Measurements from ENCODE around the gene HHAT. TPM values are rescaled to one million over a fixed set of nuclear protein-coding genes. Genes with fewer than 3 reads are reported as not detected.

HHAT gene
- total RNA-seq, 1 donor from 2014 or later = 2.3 TPM

GRCh38 chr1:210455840-210456603 lies 127.3 kb downstream of the HHAT start:
- H3K4me1 Mint-ChIP-seq (ENCODE audit: low read depth, unreplicated experiment) = no peaks in the 10 kb centered on the region
- TF ChIP-seq CTCF (IDR thresholded peaks at IDR 0.05; ENCODE audit: partially characterized antibody, unreplicated experiment) = no peak
- no peak overlapping the region for H3K27ac Mint-ChIP-seq (ENCODE audit: unreplicated experiment)
- no peaks in the 10 kb centered on the region for H3K36me3 Mint-ChIP-seq (ENCODE audit: unreplicated experiment)
- no peak overlapping the region for H3K4me3 Mint-ChIP-seq (ENCODE audit: unreplicated experiment)
- H3K9me3 Mint-ChIP-seq (ENCODE audit: unreplicated experiment) = no peaks in the 10 kb centered on the region
- H3K27me3 Mint-ChIP-seq (ENCODE audit: unreplicated experiment) = no peaks in the 10 kb centered on the region
- no peak for DNase-seq

DNA sequence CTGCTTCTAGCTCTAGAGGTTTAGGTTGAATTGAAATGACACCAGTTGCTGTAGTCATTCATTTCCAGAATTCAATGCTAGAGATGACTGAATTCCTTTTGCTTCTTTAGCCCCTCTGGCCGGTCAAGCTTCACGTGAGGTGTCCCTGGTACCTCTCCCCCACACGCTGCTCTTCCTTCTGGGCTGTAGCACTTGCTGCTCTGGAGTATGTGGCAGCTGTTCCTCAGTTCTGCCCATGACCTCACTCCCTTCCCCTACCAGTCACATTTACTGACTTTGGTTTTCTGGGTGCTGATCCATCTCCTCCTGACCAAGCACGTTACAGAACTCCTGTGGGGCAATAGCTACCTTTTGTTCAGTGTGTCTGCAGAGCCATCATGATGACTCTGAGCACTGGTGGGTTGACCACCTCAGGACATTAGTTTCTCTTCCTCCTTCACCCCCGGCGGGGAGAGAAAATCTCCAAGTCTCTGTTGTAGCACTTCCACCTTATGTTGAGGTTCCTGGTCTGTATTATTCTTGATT lies 128.1 kb downstream of the HHAT start:
- Mint-ChIP-seq H3K4me3 (ENCODE audit: unreplicated experiment) (no peak overlapping the region), H3K27ac (ENCODE audit: unreplicated experiment) (no peak overlapping the region), H3K4me1 (ENCODE audit: low read depth, unreplicated experiment) (no peaks in the 10 kb centered on the region), H3K9me3 (ENCODE audit: unreplicated experiment) (no peaks in the 10 kb centered on the region), H3K36me3 (ENCODE audit: unreplicated experiment) (no peaks in the 10 kb centered on the region), H3K27me3 (ENCODE audit: unreplicated experiment) (no peaks in the 10 kb centered on the region)
- DNase-seq = no peak
- no peak for TF ChIP-seq CTCF (IDR thresholded peaks at IDR 0.05; ENCODE audit: partially characterized antibody, unreplicated experiment)

GRCh38 chr1:210457568-210457967 lies 128.9 kb downstream of the HHAT start:
- Mint-ChIP-seq H3K4me3 (ENCODE audit: unreplicated experiment) (no peak overlapping the region), H3K27me3 (ENCODE audit: unreplicated experiment) (no peaks in the 10 kb centered on the region), H3K27ac (ENCODE audit: unreplicated experiment) (no peak overlapping the region), H3K4me1 (ENCODE audit: low read depth, unreplicated experiment) (no peaks in the 10 kb centered on the region), H3K36me3 (ENCODE audit: unreplicated experiment) (no peaks in the 10 kb centered on the region), H3K9me3 (ENCODE audit: unreplicated experiment) (no peaks in the 10 kb centered on the region)
- no peak for DNase-seq
- no peak for TF ChIP-seq CTCF (IDR thresholded peaks at IDR 0.05; ENCODE audit: partially characterized antibody, unreplicated experiment)

DNA sequence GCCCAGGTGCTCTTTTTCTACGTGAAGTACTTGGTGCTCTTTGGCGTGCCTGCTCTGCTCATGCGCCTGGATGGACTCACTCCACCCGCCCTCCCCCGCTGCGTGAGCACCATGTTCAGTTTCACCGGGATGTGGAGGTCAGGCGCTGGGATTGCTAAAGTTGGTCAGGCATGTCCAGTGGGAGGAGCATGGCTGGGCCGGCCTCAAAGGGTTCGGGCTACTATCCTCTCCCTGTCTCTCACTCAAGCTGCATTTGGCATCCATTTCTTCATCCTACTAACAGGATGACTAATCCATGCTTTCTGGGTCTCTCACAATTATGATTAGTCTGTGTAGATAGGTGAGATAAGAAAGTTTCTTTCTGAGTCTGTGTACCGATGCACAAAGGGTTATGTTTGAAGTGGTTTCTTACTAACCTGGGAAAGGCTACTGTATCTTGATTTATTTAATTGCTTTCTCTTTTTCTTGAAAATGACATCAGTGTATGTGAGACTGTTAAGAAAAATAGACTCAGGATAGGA lies 135.9 kb downstream of the HHAT start:
- peaks cover 6% of the 10 kb centered on the region for H3K4me1 Mint-ChIP-seq (ENCODE audit: low read depth, unreplicated experiment)
- no peak overlapping the region for H3K27ac Mint-ChIP-seq (ENCODE audit: unreplicated experiment)
- H3K27me3 Mint-ChIP-seq (ENCODE audit: unreplicated experiment) = peaks cover 2% of the 10 kb centered on the region
- DNase-seq = no peak
- no peak overlapping the region for H3K4me3 Mint-ChIP-seq (ENCODE audit: unreplicated experiment)
- H3K36me3 Mint-ChIP-seq (ENCODE audit: unreplicated experiment) = no peaks in the 10 kb centered on the region
- TF ChIP-seq CTCF (IDR thresholded peaks at IDR 0.05; ENCODE audit: partially characterized antibody, unreplicated experiment) = no peak
- H3K9me3 Mint-ChIP-seq (ENCODE audit: unreplicated experiment) = no peaks in the 10 kb centered on the region

DNA sequence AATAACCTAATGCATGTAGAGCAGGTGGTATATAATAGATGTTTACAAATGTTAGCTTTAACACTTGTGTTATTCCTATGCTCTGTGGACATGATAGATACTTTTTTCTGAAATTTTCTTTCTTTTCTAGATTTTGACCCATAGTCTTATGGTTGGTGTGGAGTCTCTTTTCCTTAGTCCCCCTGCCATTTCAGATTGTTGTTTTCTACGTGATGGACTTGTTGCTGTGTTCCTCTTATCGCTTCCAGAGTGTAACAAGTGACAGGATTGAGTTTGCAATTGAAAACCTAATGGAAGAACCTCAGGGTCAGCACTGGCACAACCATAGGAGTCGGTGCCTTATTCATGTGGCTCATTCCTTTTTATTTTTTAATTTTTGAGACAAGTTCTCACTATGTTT lies 136.4 kb downstream of the HHAT start:
- no peak for TF ChIP-seq CTCF (IDR thresholded peaks at IDR 0.05; ENCODE audit: partially characterized antibody, unreplicated experiment)
- no peak overlapping the region for H3K4me3 Mint-ChIP-seq (ENCODE audit: unreplicated experiment)
- H3K9me3 Mint-ChIP-seq (ENCODE audit: unreplicated experiment) = no peaks in the 10 kb centered on the region
- H3K4me1 Mint-ChIP-seq (ENCODE audit: low read depth, unreplicated experiment) = peaks cover 6% of the 10 kb centered on the region
- no peak for DNase-seq
- H3K36me3 Mint-ChIP-seq (ENCODE audit: unreplicated experiment) = no peaks in the 10 kb centered on the region
- no peak overlapping the region for H3K27ac Mint-ChIP-seq (ENCODE audit: unreplicated experiment)
- peaks cover 2% of the 10 kb centered on the region for H3K27me3 Mint-ChIP-seq (ENCODE audit: unreplicated experiment)
